GM19239 (cell line): ENCODE results near the gene MRGPRE.

Experiments used
- DNase-seq: peaks from one replicate; pipeline ENCODE4 v3.0.0; 2011; ENCODE audit warnings: low spot score; ENCODE audit not compliant: insufficient read length
- FAIRE-seq: peaks from 2 replicates; lab custom pipeline; 2011; peaks lifted over from hg19 to GRCh38; lab: Jason Lieb, UNC

MRGPRE gene

GRCh38 chr11:3227568-3228444 lies 4.4 kb downstream of the MRGPRE start:
- no peak for FAIRE-seq
- no peak for DNase-seq

GRCh38 chr11:3226846-3227567 lies 5.2 kb downstream of the MRGPRE start:
- FAIRE-seq, result no peak
- no peak for DNase-seq

- FAIRE-seq, result no peak
Observed at GRCh38 chr11:3225826-3226750, 6.1 kb downstream of the MRGPRE start.

GRCh38 chr11:3225159-3225758 lies 7.0 kb downstream of the MRGPRE start:
- no peak for DNase-seq
- no peak for FAIRE-seq

More at GRCh38 chr11:3225826-3226750, 6.1 kb downstream of the MRGPRE start:
- DNase-seq, result no peak

- DNase-seq (no peak), FAIRE-seq (no peak)
Observed at GRCh38 chr11:3224401-3225057, 7.7 kb downstream of the MRGPRE start.

- no peak for FAIRE-seq
Observed at GRCh38 chr11:3223932-3224381, 8.3 kb downstream of the MRGPRE start.

GRCh38 chr11:3222941-3223915 lies 9.0 kb downstream of the MRGPRE start:
- DNase-seq, result no peak
- FAIRE-seq, result no peak

More at GRCh38 chr11:3223932-3224381, 8.3 kb downstream of the MRGPRE start:
- no peak for DNase-seq

GRCh38 chr11:3222003-3222855 lies 10.0 kb downstream of the MRGPRE start:
- DNase-seq, result no peak

GRCh38 chr11:3221408-3222002 lies 10.7 kb downstream of the MRGPRE start:
- DNase-seq, result no peak

More at GRCh38 chr11:3222003-3222855, 10.0 kb downstream of the MRGPRE start:
- FAIRE-seq, result no peak

GRCh38 chr11:3220521-3221407 lies 11.5 kb downstream of the MRGPRE start:
- DNase-seq (peak; percentile 5), FAIRE-seq (no peak)

More at GRCh38 chr11:3221408-3222002, 10.7 kb downstream of the MRGPRE start:
- no peak for FAIRE-seq

- FAIRE-seq (no peak), DNase-seq (no peak)
Observed at GRCh38 chr11:3220101-3220500, 12.1 kb downstream of the MRGPRE start.

- no peak for FAIRE-seq
Observed at GRCh38 chr11:3219281-3219892, 12.8 kb downstream of the MRGPRE start.

GRCh38 chr11:3218483-3219280 lies 13.5 kb downstream of the MRGPRE start, which contains the start of gene MRGPRG:
TSS of gene MRGPRG (minus strand) at chr11:3218813. CDS start at chr11:3218813, 0 bp downstream.
- FAIRE-seq, result no peak
- DNase-seq, result no peak

More at GRCh38 chr11:3219281-3219892, 12.8 kb downstream of the MRGPRE start:
- no peak for DNase-seq

GRCh38 chr11:3217818-3218482 lies 14.3 kb downstream of the MRGPRE start:
- DNase-seq (no peak), FAIRE-seq (no peak)
